Left ventricle myocardium superior (tissue), 1 donor: ENCODE measurements around the gene BORCS8. TPM values are rescaled to one million over a fixed set of nuclear protein-coding genes. Genes with fewer than 3 reads are reported as not detected.

Experiments used
- ATAC-seq: fragments of 200-7000 bp; cut with Tn5 transposase; one replicate; pipeline ENCODE4 v1.9.1; 2020; ENCODE audit warnings: mild to moderate bottlenecking, moderate library complexity
- DNase-seq: peaks from one replicate; pipeline ENCODE4 v3.0.0-alpha.2; 2020
- intact Hi-C: fragments of 100-400 bp; cut with micrococcal nuclease; formaldehyde crosslinking; loops from one replicate; pipeline ENCODE4 v1.11.0; 2022
- total RNA-seq: library from RNA; stranded (reverse); fragmentation: NEBNext Ultra II Directional; extraction: Animal tissue kit (Norgen Biotek cat#: 25700); gene quantifications from one replicate; pipeline ENCODE4 v1.2.1, GENCODE V29; 2021
- donor health status: DM: no; HTN: yes; CAD: no; lungs with severe emphysema.

Gene BORCS8
- total RNA-seq, 1 donor from 2014 or later: 16.4 TPM

- ATAC-seq: no peak
These were observed 58.0 kb downstream of the BORCS8 start for GRCh38 chr19:19133985-19134384.

GRCh38 chr19:19132912-19133311, 59.0 kb downstream of the BORCS8 start:
- DNase-seq (no peak), ATAC-seq (no peak)
- intact Hi-C loops: no loop called here

More at GRCh38 chr19:19133985-19134384, 58.0 kb downstream of the BORCS8 start:
- intact Hi-C loops: no loop called here
- no peak for DNase-seq

GRCh38 chr19:19131989-19132388, 60.0 kb downstream of the BORCS8 start:
- no peak for DNase-seq
- no peak for ATAC-seq
- intact Hi-C loops: no loop called here

Other genes starting within 250 kb of the BORCS8 start
- gene SUGP2, start 158.6 kb downstream of the BORCS8 start, total RNA-seq: 71.9 TPM
- gene ARMC6, start 158.5 kb downstream of the BORCS8 start, total RNA-seq: 12.2 TPM
- 29.5 TPM for gene SLC25A42, start 128.2 kb downstream of the BORCS8 start, total RNA-seq
- 24.7 TPM for gene TMEM161A, start 53.7 kb downstream of the BORCS8 start, total RNA-seq
- gene MEF2B, start 21.9 kb downstream of the BORCS8 start, total RNA-seq: not detected
- 38.4 TPM for gene RFXANK, start 106 bp upstream of the BORCS8 start, total RNA-seq
- 5.5 TPM for gene NR2C2AP, start 11.3 kb upstream of the BORCS8 start, total RNA-seq
- not detected for gene NCAN, start 19.8 kb upstream of the BORCS8 start, total RNA-seq
- gene TM6SF2, start 81.1 kb upstream of the BORCS8 start, total RNA-seq: 0.30 TPM
- 46.0 TPM for gene SUGP1, start 128.4 kb upstream of the BORCS8 start, total RNA-seq
- gene MAU2, start 128.7 kb upstream of the BORCS8 start, total RNA-seq: 31.4 TPM
- 29.7 TPM for gene GATAD2A, start 213.5 kb upstream of the BORCS8 start, total RNA-seq